ENCODE data around the gene AHRR. TPM values are rescaled to one million over a fixed set of nuclear protein-coding genes. Genes with fewer than 3 reads are reported as not detected.

Gene AHRR
- total RNA-seq, 1 experiment from 2014 or later, result 2.2 TPM

DNA sequence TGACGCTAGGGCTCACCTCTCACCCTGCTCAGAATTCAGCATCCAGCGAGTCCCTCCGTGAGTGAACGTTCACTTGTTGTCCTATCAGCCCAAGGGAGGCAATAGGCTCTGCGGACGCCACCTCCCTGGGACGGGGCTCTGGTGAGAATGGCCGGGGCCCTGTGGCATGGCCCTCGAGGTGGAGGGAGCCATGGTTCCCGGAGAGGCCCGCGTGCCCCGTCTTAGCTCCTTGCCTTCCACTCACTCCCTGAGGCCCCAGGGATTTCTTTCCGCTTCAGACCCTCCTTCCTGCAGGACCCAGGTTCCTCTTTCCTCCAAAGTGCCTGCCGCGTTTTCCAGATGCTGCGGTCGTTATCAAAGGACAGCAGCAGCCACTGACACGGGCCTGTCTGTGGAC is 142.9 kb downstream of the AHRR start:
- no peaks in the 10 kb centered on the region for H3K4me1 ChIP-seq (ENCODE audit: insufficient read depth, low read length)
- H3K4me1 Mint-ChIP-seq, result no peaks in the 10 kb centered on the region
- no peak overlapping the region for H3K4me2 ChIP-seq (ENCODE audit: insufficient read depth, insufficient read length, low read length)
- H3K27me3 Mint-ChIP-seq (ENCODE audit: low read depth), result no peaks in the 10 kb centered on the region
- H3K23ac ChIP-seq (ENCODE audit: insufficient read length, low read depth, low read length), result no peak overlapping the region
- no peaks in the 10 kb centered on the region for H3K9me3 Mint-ChIP-seq
- no peak overlapping the region for H3K4me3 Mint-ChIP-seq
- H4K20me1 ChIP-seq (ENCODE audit: control insufficient read depth, insufficient read depth, insufficient read length), result no peaks in the 10 kb centered on the region
- peaks cover 15 to 39% (median 37%) of the 10 kb centered on the region in 3 experiments; a peak in 6 of 7 replicates for H3K36me3 Mint-ChIP-seq (ENCODE audit: insufficient read depth in 1 of 3, low read depth in 3 of 3)
- no peak overlapping the region for H3K27ac ChIP-seq (ENCODE audit: insufficient read length, low read depth, low read length)
- H3K4ac ChIP-seq (ENCODE audit: low read depth, low read length), result no peak overlapping the region
- H2BK15ac ChIP-seq (ENCODE audit: low read depth, low read length), result no peak overlapping the region
- no peak overlapping the region for H3T11ph ChIP-seq (ENCODE audit: low read length)
- H2BK12ac ChIP-seq (ENCODE audit: insufficient read length, low read depth, low read length), result no peak overlapping the region
- no peaks in the 10 kb centered on the region for H3K9me3 ChIP-seq (ENCODE audit: control insufficient read depth, low read depth, low read length)
- no peaks in the 10 kb centered on the region for H3K79me2 ChIP-seq (ENCODE audit: insufficient read depth, low read length)
- H2AK5ac ChIP-seq (ENCODE audit: insufficient read length, low read length), result no peak overlapping the region
- H3K18ac ChIP-seq (ENCODE audit: insufficient read length, low read depth, low read length), result no peak overlapping the region
- no peak overlapping the region for H3K9ac ChIP-seq (ENCODE audit: extremely low read depth, insufficient read length, low read length)
- no peak overlapping the region for H3K14ac ChIP-seq (ENCODE audit: insufficient read depth, low read length)
- no peak overlapping the region for H2BK20ac ChIP-seq (ENCODE audit: low read depth, low read length, poor library complexity, severe bottlenecking)
- no peaks in the 10 kb centered on the region for H3K79me1 ChIP-seq (ENCODE audit: insufficient read depth, low read depth, low read length, poor library complexity, severe bottlenecking)
- H3K23me2 ChIP-seq (ENCODE audit: insufficient read length, low read depth, low read length, poor library complexity, severe bottlenecking), result no peaks in the 10 kb centered on the region
- TF ChIP-seq, protein P1, sequence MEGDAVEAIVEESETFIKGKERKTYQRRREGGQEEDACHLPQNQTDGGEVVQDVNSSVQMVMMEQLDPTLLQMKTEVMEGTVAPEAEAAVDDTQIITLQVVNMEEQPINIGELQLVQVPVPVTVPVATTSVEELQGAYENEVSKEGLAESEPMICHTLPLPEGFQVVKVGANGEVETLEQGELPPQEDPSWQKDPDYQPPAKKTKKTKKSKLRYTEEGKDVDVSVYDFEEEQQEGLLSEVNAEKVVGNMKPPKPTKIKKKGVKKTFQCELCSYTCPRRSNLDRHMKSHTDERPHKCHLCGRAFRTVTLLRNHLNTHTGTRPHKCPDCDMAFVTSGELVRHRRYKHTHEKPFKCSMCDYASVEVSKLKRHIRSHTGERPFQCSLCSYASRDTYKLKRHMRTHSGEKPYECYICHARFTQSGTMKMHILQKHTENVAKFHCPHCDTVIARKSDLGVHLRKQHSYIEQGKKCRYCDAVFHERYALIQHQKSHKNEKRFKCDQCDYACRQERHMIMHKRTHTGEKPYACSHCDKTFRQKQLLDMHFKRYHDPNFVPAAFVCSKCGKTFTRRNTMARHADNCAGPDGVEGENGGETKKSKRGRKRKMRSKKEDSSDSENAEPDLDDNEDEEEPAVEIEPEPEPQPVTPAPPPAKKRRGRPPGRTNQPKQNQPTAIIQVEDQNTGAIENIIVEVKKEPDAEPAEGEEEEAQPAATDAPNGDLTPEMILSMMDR (conservative IDR thresholded peaks at IDR 0.05), result no peak
- DNase-seq, result no peak
- H2BK5ac ChIP-seq (ENCODE audit: insufficient read length, low read length), result no peak overlapping the region
- no peaks in the 10 kb centered on the region for H3K27me3 ChIP-seq (ENCODE audit: insufficient read depth, low read length)
- no peak overlapping the region for H3K56ac ChIP-seq (ENCODE audit: insufficient read length, low read depth, low read length)
- no peak overlapping the region for H4K8ac ChIP-seq (replicated peaks; ENCODE audit: insufficient read length, low read depth, low read length)
- no peak overlapping the region for H2AFZ ChIP-seq (ENCODE audit: low read length)
- WGBS (ENCODE audit: extremely low coverage, insufficient read length, low lambda C conversion rate), result no CpG with 5 or more reads among the region's 19 CpGs
- no peak overlapping the region for H4K91ac ChIP-seq (ENCODE audit: insufficient read length, low read depth, low read length)
- no peak overlapping the region for H3K27ac Mint-ChIP-seq
- H2BK120ac ChIP-seq (ENCODE audit: low read depth, low read length, poor library complexity, severe bottlenecking), result no peak overlapping the region
- H4K5ac ChIP-seq (ENCODE audit: insufficient read length, low read depth, low read length), result no peak overlapping the region
